Esophagus squamous epithelium (tissue), 5 donors: ENCODE data around the gene THYN1. TPM values are rescaled to one million over a fixed set of nuclear protein-coding genes. Genes with fewer than 3 reads are reported as not detected.
A peak's percentile ranks its signal among the peaks of the same experiment; 100 is the strongest.

Source experiments
- DNase-seq: peaks from one replicate; lab custom pipeline; 2025; lab: John Stamatoyannopoulos, UW
- H3K27ac ChIP-seq, 4 donors: fragments of 200-600 bp; sonication (generic); one replicate each; pipeline ENCODE4 v1.5.1; 2016 to 2019; ENCODE audit warnings: mild to moderate bottlenecking in 1 of 4
- H3K27me3 ChIP-seq, 4 donors: fragments of 200-600 bp; sonication (generic); 1 replicate in 3 of 4; 2 replicates in 1 of 4; pipeline versions ENCODE4 v1.5.1 to v1.6.0; 2017 to 2021; ENCODE audit warnings: antibody characterized with exemption in 1 of 4
- H3K36me3 ChIP-seq, 3 donors: fragments of 200-600 bp; sonication (generic); one replicate each; pipeline ENCODE4 v1.5.1; 2016 to 2019
- H3K4me1 ChIP-seq, 3 donors: fragments of 200-600 bp; sonication (generic); one replicate each; pipeline ENCODE4 v1.5.1; 2017 to 2019
- H3K4me3 ChIP-seq, 4 donors: fragments of 200-600 bp; sonication (generic); 1 replicate in 3 of 4; 2 replicates in 1 of 4; pipeline ENCODE4 v1.5.1; 2016 to 2019; ENCODE audit warnings: mild to moderate bottlenecking in 2 of 4, moderate library complexity in 1 of 4
- H3K9me3 ChIP-seq, 3 donors: fragments of 200-600 bp; sonication (generic); one replicate each; pipeline ENCODE4 v1.5.1; 2016 to 2019
- POLR2A ChIP-seq, 4 donors: fragments of 450-650 bp; IDR thresholded peaks; one replicate each; pipeline ENCODE4 v1.6.1; 2017; ENCODE audit warnings: antibody characterized with exemption in 4 of 4, mild to moderate bottlenecking in 4 of 4, moderate library complexity in 3 of 4
- WGBS, 2 donors: methylation state at CpG; one replicate each; pipeline ENCODE4 v1.1.5; 2018; 5-methylcytosine and 5-hydroxymethylcytosine counted together
- intact Hi-C: fragments of 100-400 bp; cut with DNase I; formaldehyde crosslinking; loops from one replicate; pipeline ENCODE4 v1.15.0; 2022
- total RNA-seq, 4 donors: library from RNA; depleted of rRNA; stranded (reverse); fragments of >200 nt; gene quantifications; one replicate each; pipeline ENCODE4 v1.1.0, GENCODE V29; 2016
- TF ChIP-seq, protein P1 (sequence below), 6 experiments: fragments of 450-650 bp in 4 of 6; fragments of 200-600 bp in 2 of 6; sonication (generic) in 2 of 6; IDR thresholded peaks; one replicate each; pipeline ENCODE4 v1.5.1; 2016 to 2019; ENCODE audit warnings: antibody characterized with exemption in 6 of 6, mild to moderate bottlenecking in 4 of 6, moderate library complexity in 4 of 6
- donor health status: DM: yes; HTN: yes; CAD: no.

THYN1 gene
- total RNA-seq, 4 donors from 2014 or later, result 15.7 to 34.2 (median 26.2) TPM

DNA sequence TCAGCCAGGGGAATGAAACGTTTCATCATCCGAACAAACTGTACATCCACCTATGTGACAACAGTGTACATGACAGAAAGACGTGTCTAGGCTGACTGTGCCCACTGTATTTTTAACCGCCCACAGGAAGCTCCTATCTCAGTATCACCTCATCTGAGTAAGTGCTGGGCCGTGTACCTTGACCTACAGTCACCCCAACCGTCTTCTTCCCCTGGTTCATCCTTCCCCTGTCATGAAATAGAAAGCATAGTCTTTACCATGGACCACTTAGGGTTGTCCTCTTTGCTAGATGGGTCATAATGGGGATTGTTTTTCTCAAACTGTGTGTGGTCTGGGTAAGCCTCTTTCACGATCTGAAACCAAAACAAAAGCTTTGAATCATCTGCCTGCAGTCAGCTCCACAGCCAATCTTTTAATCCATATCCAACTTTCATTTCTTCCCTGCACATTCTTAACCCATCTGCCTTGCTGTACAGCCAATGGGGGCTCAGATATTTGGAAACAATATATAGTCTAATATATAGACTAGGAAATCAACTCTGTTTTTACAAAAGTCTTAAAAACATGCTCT is 4.2 kb downstream of the THYN1 start:
- peaks cover 0 to 74% (median 35%) of the 10 kb centered on the region in 3 donors for H3K36me3 ChIP-seq
- DNase-seq, result no peak

GRCh38 chr11:134246678-134247077 is 6.5 kb downstream of the THYN1 start:
- Histone ChIP-seq H3K4me3 (no peak overlapping the region), H3K9me3 (no peaks in the 10 kb centered on the region), H3K27me3 (no peaks in the 10 kb centered on the region), H3K36me3 (peaks cover 0 to 97% (median 40%) of the 10 kb centered on the region in 3 donors), H3K4me1 (peaks cover 0 to 6% (median under 1%) of the 10 kb centered on the region in 3 donors), H3K27ac (no peak overlapping the region)
- intact Hi-C loops, result no loop called here
- WGBS, 2 donors, result 80 to 92% methylated on average over 4 of the region's 4 CpGs
- no peak for DNase-seq
- TF ChIP-seq POLR2A (IDR thresholded peaks at IDR 0.05), result no peak
- TF ChIP-seq, protein P1, sequence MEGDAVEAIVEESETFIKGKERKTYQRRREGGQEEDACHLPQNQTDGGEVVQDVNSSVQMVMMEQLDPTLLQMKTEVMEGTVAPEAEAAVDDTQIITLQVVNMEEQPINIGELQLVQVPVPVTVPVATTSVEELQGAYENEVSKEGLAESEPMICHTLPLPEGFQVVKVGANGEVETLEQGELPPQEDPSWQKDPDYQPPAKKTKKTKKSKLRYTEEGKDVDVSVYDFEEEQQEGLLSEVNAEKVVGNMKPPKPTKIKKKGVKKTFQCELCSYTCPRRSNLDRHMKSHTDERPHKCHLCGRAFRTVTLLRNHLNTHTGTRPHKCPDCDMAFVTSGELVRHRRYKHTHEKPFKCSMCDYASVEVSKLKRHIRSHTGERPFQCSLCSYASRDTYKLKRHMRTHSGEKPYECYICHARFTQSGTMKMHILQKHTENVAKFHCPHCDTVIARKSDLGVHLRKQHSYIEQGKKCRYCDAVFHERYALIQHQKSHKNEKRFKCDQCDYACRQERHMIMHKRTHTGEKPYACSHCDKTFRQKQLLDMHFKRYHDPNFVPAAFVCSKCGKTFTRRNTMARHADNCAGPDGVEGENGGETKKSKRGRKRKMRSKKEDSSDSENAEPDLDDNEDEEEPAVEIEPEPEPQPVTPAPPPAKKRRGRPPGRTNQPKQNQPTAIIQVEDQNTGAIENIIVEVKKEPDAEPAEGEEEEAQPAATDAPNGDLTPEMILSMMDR (IDR thresholded peaks at IDR 0.05), result no peak

More for the DNA sequence above, 4.2 kb downstream of the THYN1 start:
- no peak overlapping the region for H3K4me3 ChIP-seq
- H3K27ac ChIP-seq, result no peak overlapping the region
- H3K4me1 ChIP-seq, result peaks cover 7 to 18% (median 11%) of the 10 kb centered on the region in 3 donors
- 58 to 65% methylated on average over 7 of the region's 7 CpGs for WGBS, 2 donors
- intact Hi-C loops, result no loop called here
- H3K27me3 ChIP-seq, result no peaks in the 10 kb centered on the region
- TF ChIP-seq, protein P1 (IDR thresholded peaks at IDR 0.05), result no peak
- TF ChIP-seq POLR2A (IDR thresholded peaks at IDR 0.05), result no peak
- H3K9me3 ChIP-seq, result no peaks in the 10 kb centered on the region

DNA sequence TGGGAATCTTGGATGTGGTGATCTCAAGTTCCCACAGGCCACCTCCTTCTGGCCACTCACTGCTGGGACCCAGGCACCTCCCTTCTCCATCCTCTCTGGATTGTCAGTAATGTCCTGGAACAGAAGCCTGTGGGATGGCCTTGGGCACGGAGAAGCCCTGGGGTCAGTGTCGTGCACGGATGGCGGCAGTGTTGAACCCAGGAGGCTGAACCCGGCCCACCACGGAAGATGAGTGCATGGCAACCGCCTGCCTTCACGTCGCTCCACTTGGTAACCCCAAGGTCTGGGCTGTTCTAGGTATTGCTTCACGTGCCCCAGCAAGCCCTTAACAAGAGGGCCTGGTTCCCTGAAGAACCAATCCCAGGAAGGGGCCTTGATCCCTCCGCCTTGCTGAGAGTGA is 7.1 kb downstream of the THYN1 start:
- TF ChIP-seq, protein P1 (IDR thresholded peaks at IDR 0.05), result no peak
- no peak for TF ChIP-seq POLR2A (IDR thresholded peaks at IDR 0.05)
- Histone ChIP-seq H3K27me3 (no peaks in the 10 kb centered on the region), H3K4me1 (no peaks in the 10 kb centered on the region), H3K27ac (no peak overlapping the region), H3K9me3 (no peaks in the 10 kb centered on the region), H3K4me3 (no peak overlapping the region), H3K36me3 (peaks cover 0 to 100% (median 40%) of the 10 kb centered on the region in 3 donors)
- intact Hi-C loops, result no loop called here
- 89 to 90% methylated on average over 3 to 10 of the region's 11 CpGs for WGBS, 2 donors
- DNase-seq, result no peak

DNA sequence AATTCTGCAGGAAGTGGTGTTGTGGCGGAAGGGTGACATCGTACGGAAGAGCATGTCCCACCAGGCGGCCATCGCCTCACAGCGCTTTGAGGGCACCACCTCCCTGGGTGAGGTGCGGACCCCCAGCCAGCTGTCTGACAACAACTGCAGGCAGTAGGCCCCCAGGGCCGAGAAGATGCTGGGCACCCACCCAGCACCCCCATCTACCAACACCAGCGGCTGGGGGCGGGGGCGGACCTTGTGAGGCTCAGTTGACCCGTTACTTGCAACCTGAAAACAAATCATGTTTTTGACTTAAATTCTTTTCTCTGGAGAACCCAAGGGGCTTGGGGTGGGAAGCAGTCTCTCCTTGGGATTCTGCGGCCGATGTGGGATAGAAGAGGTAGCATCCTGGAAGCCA is 7.7 kb downstream of the THYN1 start:
- peaks cover 0 to 100% (median 41%) of the 10 kb centered on the region in 3 donors for H3K36me3 ChIP-seq
- H3K9me3 ChIP-seq, result no peaks in the 10 kb centered on the region
- DNase-seq, result no peak
- no peak for TF ChIP-seq POLR2A (IDR thresholded peaks at IDR 0.05)
- TF ChIP-seq, protein P1 (IDR thresholded peaks at IDR 0.05), result no peak
- H3K27ac ChIP-seq, result no peak overlapping the region
- H3K27me3 ChIP-seq, result no peaks in the 10 kb centered on the region
- 95 to 96% methylated on average over 7 to 12 of the region's 14 CpGs for WGBS, 2 donors
- intact Hi-C loops, result no loop called here
- no peak overlapping the region for H3K4me3 ChIP-seq
- H3K4me1 ChIP-seq, result no peaks in the 10 kb centered on the region

DNA sequence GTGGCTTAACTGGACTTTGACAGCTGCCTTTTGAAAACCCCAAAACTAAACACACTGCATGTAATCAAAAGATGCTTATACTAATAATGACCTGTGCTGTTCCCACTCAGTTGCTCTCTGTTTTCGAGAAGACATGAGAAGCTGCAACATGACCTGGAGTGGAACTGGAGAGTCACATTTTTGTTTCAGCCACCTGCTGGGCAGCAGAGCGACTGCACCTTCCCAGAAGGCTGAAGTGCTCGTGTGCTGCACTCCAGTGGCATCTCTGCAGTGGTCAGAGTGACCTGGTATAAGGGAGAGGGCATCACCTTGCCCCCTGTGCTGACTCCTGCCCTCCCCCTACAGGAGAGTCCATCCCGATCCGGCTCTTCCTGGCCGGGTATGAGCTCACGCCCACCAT is 8.6 kb downstream of the THYN1 start:
- H3K36me3 ChIP-seq, result peaks cover 0 to 100% (median 48%) of the 10 kb centered on the region in 3 donors
- WGBS, 2 donors, result 32 to 58% methylated on average over 2 to 6 of the region's 7 CpGs

More for the DNA sequence above, 8.6 kb downstream of the THYN1 start:
- intact Hi-C loops, result no loop called here
- H3K9me3 ChIP-seq, result no peaks in the 10 kb centered on the region
- no peak for DNase-seq
- no peak for TF ChIP-seq POLR2A (IDR thresholded peaks at IDR 0.05)
- TF ChIP-seq, protein P1 (IDR thresholded peaks at IDR 0.05), result peak in 3 of 6 experiments; percentile 19 to 48 (median 20)
- H3K27ac ChIP-seq, result no peak overlapping the region
- no peaks in the 10 kb centered on the region for H3K4me1 ChIP-seq
- H3K27me3 ChIP-seq, result no peaks in the 10 kb centered on the region
- no peak overlapping the region for H3K4me3 ChIP-seq
